Adipose tissue (tissue), 3 donors: Measurements from ENCODE around the gene USHBP1. TPM values are rescaled to one million over a fixed set of nuclear protein-coding genes. Genes with fewer than 3 reads are reported as not detected.

Experiments
- H3K27ac ChIP-seq: one replicate; pipeline ENCODE4 v1.5.1; 2013; ENCODE audit warnings: low read depth, low read length
- WGBS, 3 donors: extraction: QIAGEN DNeasy Blood & Tissue Kit; methylation state at CpG; one replicate each; pipeline ENCODE4 v1.1.7; 2013; 5-methylcytosine and 5-hydroxymethylcytosine counted together
- polyA plus RNA-seq, 3 donors: library from polyadenylated mRNA; stranded (reverse); fragments of 200-250 nt; gene quantifications; one replicate each; pipeline ENCODE4 v1.2.3, GENCODE V29; 2013
- donor health status: healthy with polysubstance abuse.
- donor health status: Bipolar disorder and iron deficiency.
- donor health status: healthy.

USHBP1 gene, protein sequence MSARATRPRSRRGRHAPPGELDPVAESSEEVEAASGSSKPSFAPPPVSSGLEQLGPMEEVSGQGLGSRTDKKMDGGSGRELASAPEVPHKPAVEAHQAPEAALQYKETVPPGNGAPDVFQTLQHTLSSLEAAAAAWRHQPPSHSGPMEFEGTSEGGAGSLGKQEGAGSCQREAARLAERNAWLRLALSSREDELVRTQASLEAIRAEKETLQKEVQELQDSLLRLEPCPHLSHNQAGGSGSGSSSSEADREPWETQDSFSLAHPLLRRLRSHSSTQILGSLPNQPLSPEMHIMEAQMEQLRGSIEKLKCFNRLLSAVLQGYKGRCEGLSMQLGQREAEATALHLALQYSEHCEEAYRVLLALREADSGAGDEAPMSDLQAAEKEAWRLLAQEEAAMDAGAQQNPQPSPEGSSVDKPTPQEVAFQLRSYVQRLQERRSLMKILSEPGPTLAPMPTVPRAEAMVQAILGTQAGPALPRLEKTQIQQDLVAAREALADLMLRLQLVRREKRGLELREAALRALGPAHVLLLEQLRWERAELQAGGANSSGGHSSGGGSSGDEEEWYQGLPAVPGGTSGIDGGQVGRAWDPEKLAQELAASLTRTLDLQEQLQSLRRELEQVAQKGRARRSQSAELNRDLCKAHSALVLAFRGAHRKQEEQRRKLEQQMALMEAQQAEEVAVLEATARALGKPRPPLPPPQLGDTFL
- 10 to 100 TPM in 2 of 3 donors, 1 to 10 TPM in 1; 2.5 to 28.0 (median 11.0) TPM for polyA plus RNA-seq

DNA sequence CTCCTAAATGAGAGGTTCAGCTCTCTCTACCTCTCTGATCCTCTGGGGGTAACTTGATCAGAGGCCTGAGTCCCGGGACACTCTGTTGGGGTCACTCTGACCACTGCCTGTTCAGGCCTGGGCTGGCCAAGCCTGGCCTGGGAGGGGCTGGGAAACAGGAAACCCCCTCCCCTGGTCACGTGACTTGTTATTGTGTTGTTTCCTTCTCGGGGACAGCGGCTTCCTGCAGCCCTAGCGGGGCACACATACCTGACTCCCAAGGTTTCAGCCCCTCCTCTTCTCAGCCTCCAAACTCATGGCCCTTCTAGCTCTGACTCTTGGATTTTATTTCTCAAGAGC, at the start of gene USHBP1:
USHBP1 (minus strand) TSS at position 105 of the 339 bp plus-strand sequence. CDS start 446 bp downstream, outside the sequence.
- WGBS, 3 donors = 33 to 65% (median 43%) methylated on average over 5 of the region's 5 CpGs
- no peak within 1 kb of the TSS for H3K27ac ChIP-seq

DNA sequence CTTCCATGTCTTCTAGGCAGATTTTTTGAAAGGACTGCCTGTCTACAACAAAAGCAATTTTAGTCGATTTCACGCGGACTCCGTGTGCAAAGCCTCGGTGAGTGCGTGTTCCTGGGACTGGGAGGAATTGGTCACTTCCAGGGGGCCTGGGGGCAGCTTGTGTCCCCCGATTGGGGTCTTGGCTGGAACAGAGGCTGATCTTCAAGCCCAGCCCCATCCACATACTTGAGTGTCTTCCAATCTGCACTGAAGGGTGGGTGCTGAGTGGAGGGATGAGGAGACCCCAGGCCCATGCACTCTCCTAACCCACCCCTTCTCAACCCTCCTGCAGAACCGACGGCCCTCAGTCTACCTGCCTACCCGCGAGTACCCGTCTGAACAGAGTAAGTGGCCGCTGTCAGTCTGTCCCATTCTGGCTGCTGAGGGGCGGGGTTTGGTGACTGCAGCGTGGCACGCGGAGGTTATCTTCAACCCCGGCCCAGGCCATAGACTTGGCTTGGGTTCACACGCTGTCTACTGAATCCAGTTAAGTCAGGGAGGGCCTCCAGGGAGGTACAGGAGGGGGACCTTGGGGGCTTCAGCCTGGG, 49.6 kb upstream of the USHBP1 start:
- H3K27ac ChIP-seq = no peak overlapping the region
- WGBS, 3 donors = 85 to 94% (median 87%) methylated on average over 19 of the region's 19 CpGs

DNA sequence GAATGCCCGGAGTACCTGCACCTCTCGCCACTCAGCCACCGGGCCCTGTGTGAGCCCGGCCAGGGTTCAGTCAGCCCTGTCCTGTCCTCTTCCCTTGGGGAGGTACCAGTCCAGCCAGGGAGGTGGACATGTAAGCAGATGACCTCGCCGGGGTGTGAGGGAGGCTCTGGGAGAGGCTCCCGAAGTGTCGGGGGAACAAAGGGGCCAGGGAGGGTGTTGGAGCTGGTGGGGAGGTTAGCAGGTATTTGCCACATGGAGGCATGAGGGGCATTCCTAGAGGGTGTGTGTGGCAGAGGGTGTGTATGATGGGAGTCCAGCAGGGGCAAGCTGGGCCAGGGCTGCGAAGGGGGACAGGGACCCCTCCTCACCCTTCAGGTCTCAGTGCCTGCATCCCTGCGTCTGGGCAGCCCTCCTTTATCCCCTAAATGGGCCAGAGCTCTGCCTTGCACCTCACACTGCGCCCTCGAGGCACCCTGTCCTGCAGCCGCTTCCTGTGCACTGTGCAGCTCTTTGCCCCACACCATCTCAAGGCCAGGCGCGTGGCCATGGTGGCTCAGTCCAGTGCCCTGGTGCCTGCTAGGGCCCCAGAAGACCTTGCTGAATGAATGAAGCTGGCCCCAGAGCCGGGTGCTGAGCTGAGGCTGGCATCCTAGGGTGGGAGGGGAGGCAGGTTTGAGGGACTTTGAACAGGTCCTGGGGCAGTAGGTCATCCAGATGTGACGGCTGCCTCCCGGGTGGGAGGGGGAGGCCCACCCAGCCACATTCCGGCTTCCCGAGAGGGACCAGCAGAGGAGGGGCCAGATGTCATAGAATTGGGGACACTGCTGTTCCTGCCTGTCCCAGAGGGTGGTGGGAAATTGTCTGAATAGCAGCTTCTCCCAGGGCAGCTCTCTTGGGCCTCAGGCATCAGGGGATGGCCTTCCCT, 47.9 kb upstream of the USHBP1 start:
- 81 to 88% (median 82%) methylated on average over 19 to 20 of the region's 20 CpGs for WGBS, 3 donors
- no peak overlapping the region for H3K27ac ChIP-seq

DNA sequence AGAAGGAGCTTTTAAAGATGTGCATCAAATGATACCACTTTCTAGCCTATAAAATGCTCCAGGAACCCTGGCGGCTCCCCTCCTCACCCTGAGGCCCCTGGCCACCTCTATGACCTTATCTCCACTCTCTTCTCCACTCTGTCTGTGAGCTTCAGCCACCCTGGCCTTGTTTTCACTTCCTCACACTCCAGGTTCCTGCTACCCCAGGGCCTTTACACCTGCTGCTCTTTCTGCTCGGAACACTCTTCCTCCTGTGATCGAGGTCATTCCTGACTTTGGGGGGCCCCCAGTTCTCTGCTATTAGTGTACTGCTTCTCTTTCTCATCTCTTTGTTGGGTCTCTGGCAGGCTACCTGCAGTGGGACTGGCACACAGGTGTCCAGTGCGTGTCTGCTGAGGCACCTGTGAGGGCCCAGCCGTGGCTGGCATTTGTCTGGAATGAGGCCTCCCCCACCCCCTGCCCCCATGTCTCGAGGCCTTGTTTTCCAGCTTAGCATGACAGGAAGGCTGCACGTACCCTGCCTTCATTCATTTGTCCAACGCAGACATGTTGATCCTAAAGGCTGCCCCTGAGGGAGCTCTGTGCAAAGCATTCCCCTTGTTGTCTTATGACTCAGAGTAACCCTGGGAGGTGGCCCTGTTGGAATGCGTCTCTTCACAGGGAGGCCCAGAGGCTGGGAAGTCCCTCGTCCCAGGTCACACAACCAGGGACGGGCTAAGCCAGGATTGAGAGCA, 47.1 kb upstream of the USHBP1 start:
- no peak overlapping the region for H3K27ac ChIP-seq
- WGBS, 3 donors = 70 to 84% (median 81%) methylated on average over 11 of the region's 11 CpGs

DNA sequence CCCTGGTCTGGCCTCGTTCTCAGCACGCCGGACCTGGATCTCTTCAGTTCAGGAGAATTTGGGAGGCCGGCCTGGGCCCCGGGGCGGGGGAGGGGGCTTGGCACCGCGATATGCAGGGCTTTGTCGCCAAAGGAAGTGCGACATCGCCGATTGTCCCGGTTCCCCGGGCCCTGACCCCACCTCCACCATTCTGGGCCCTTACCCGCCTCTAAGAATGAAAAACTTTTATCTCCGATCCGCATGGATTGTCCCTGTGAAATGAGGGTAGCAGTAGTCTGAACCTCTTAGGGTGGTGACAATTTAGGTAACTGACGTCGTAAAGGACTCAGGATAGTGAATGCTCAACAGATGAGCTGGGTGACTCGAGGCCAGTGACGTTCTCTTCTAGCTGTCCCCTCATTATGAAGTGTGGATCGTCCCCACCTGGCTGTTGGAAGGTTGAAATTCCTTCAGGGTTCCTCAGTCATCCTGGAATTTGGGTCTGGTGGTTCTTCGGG, 45.5 kb upstream of the USHBP1 start:
- H3K27ac ChIP-seq = no peak overlapping the region
- WGBS, 3 donors = 5 to 11% (median 7%) methylated on average over 21 to 23 of the region's 23 CpGs

DNA sequence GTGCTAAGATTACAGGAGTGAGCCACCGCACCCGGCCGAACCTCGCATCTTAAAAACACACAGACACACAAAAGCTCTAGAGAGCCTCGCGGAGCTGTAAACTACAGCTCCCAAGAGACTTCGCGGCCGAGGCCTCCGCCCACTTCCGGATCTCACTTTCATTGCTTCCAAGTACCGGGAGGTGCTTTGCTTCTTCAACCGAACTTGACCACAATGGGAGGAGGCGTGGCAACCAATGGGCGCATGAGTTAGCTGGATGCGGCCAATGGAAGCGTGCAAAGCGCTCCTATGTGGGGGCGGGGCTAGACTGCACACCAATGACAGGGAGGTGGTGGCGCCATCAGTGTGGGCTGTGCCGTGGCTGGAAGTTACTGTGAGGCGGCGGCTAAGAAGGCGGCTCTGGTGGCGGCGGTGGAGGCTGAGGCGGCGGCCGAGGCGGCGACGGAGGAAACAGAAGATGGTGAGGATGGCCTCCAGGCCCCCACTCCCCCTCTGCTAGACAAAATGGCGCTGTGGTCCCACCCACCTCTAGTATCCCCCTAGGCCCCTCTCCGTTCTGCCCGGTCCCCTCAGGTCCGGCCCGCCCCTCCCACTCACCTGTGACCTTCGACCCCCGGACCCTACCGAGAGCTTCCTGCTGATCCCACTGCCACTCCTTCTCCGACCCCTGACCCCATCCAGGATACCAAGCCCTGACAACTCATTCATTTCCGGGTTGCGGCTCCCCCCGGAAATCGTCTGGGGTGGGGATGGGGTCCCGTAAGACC, 44.8 kb upstream of the USHBP1 start, which contains the start of gene DDA1:
DDA1 (plus strand) TSS at position 366 of the 767 bp plus-strand sequence; CDS start at position 458, 92 bp downstream.
- H3K27ac ChIP-seq = no peak within 1 kb of the TSS
- WGBS, 3 donors = 0 to 1% (median 0%) methylated on average over 46 of the region's 46 CpGs

DNA sequence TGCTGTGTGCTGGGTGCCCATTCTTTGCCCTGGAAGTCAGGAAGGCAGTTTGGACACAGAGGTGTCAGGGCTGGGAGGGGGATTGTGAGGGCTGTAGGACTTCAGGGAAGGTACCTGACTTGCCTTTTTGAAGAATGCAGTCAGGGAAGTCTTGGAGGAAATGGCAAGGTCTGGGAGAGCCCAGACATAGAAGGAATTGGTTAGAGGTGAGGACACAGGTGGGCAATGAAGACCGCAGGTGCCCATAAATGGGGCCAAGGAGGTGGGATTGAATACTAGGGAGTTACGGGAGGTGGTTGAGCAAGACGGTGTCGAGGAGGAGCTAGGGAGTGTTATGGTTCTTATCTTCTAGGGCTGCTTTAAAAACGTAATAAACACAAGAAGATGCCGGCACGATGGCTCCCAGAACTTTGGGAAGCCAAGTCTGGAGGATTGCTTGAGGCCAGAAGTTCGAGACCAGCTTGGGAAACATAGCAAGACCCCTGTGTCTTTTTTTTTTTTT, 43.4 kb upstream of the USHBP1 start:
- no peak overlapping the region for H3K27ac ChIP-seq
- WGBS, 3 donors = 83 to 89% (median 84%) methylated on average over 8 of the region's 8 CpGs

DNA sequence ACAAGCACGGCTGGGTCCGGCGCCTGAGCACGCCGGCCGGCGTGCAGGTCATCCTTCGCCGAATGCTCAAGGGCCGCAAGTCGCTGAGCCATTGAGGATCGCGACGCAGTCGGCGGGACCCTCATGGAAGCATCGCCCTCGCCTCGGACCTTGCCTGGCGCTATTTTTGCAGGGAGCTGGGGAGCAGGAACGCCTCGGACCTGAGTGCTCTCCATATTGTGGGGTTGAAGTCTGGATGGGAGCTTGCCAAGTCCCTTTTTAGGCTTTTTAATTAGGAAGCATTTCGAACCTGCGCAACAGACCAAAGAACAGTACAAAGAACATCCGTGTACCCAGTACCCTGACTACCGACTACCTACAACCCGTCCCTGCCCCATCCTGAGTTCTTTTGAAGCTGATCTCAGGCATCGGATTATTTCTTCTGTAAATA, 41.8 kb upstream of the USHBP1 start:
- no peak overlapping the region for H3K27ac ChIP-seq
- WGBS, 3 donors = 7 to 10% (median 10%) methylated on average over 28 of the region's 28 CpGs

DNA sequence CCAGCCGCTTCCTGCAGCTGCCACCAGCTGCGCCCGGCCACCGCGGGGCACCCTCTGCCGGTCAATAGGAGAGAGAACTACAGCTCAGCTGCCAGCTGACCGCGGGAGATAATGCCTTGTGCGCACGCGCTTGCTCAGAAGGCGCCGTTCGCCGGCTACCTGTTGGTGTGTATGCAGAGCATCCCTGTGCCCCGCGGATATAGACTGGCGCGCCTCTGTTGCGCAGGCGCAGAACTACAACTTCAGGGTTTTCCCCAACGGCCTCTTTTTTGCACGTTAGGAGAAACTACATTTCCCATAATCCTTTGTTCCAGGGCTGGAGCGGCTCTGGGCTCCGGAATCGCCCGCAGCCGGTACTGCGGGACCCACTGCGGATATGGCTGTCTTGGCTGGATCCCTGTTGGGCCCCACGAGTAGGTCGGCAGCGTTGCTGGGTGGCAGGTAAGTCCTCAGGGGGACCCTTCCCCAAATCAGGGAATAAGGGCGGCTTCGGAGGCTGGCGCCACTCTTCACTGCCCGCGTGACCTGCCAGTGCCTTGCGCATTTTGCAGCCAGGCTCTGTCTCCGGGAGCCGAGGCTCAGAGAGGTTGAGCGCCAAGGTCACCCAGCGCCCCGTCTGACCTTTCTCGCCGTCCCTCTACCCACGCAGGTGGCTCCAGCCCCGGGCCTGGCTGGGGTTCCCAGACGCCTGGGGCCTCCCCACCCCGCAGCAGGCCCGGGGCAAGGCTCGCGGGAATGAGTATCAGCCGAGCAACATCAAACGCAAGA, 41.2 kb upstream of the USHBP1 start, which contains the start of gene MRPL34:
MRPL34 (plus strand) TSS at position 356 of the 768 bp plus-strand sequence; CDS start at position 377, 21 bp downstream.
- H3K27ac ChIP-seq = no peak within 1 kb of the TSS
- 0% methylated on average over 55 of the region's 55 CpGs for WGBS, 3 donors

DNA sequence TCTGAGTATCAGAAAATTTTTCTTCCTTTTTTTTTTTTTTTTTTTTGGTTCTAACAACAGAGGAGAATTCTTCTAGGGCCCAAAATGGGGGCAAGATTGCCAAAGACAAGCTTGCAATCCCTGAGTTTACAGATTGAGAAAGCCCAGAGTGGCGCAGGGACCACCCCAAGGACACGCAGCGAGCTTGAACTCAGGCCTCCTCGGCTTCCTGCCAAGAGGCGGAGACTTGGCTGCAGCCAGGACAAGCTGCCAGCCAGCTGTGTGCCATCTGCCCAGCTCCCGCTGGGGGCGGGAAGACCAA, 40.6 kb upstream of the USHBP1 start:
- 1 to 2% (median 1%) methylated on average over 7 of the region's 7 CpGs for WGBS, 3 donors
- no peak overlapping the region for H3K27ac ChIP-seq

DNA sequence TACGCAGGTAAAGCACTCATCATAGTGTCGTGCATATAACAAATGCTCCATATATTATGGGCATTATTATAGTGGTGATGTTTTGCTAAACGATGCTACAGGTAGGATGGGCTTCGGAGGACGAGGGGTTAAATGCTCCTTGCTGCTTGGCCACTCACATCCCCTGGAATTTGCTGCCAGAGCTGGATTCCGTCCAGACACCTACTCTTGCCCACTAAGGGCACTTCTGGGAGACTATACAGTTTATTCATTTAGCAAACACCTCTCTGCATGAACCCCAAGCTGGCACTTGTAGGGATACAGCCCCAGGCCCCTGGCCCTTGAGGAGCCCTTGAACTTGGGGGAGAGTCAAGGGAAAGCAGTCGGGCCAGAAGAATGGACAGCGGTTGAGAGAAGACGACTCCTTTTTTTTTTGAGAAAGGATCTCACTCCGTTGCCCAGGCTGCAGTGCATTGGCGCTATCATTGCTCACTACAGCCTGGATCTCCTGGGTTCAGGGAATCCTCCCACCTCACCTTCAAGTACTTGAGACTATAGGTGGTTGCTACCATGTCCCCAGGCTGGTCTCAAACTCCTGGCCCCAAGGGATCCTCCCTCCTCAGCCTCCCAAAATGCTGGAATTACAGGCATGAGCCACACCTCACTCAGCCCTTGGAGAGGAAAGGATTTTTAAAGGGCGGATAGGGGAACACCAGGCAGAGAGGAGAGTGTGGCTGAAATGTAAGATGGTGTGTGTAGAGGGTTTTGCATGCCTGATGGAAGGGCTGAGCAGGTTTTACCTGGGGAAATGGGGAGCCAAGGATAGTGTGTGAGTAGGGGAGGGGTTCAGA, 40.1 kb upstream of the USHBP1 start:
- WGBS, 3 donors = 60 to 69% (median 69%) methylated on average over 12 of the region's 12 CpGs
- no peak overlapping the region for H3K27ac ChIP-seq

DNA sequence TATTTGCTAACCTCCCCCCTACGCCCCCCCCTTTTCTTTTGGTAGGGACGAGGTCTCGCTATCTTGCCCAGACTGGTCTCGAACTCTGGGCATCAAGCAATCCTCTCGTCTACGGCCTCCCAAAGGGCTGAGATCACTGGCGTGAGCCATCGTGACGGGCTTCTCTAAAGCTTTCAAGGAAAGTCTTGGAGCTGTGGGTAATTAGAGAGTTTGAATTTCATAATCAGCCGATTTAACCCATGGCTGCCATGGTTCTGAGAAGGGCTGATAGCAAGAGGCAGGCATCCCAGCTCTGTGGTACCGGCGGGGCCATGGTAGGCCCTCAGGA, 39.4 kb upstream of the USHBP1 start:
- WGBS, 3 donors = 63 to 69% (median 64%) methylated on average over 12 of the region's 12 CpGs
- H3K27ac ChIP-seq = no peak overlapping the region

DNA sequence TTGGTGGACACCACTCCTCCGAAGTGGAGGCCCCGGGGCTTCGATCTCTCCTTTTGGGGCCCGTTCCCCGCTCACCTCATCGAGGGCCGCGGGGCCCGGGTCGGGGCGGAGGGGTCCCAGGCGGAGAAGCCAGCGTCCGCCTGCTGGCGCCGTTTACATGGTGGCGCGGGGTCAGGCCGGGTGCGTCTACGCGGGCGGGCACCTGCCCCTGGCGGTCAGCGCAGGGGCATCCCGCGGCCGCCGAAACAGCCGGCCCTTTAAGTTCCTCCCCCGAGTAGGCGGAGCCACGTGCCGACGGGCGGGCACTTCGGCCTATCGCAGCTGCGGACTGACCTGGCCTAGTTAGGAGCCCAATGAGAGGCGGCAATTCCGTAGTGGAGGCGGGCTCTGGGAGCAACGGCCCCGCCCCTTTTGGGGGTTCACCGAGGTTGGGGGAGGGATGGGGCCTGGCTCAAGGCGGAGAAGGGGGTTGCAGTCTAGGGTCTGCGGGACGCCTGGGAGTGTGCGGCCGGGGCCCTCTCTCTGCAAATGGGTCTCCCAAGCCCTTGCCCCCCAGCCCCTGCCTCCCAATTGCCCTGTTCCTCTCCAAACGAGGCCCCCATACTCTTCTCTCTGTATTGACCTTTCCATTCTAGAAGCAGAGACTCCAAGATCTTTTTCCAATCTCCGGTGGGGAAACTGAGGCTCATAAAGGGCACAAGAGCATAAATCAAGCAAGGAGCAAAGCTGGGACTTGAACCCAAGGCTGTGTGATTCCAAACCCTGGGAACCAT, 38.8 kb upstream of the USHBP1 start, which contains the start of gene ABHD8:
ABHD8 (minus strand) TSS at position 259 of the 773 bp plus-strand sequence. CDS start 1,809 bp downstream, outside the sequence.
- H3K27ac ChIP-seq = no peak within 1 kb of the TSS
- 2% methylated on average over 45 to 52 of the region's 52 CpGs for WGBS, 3 donors

DNA sequence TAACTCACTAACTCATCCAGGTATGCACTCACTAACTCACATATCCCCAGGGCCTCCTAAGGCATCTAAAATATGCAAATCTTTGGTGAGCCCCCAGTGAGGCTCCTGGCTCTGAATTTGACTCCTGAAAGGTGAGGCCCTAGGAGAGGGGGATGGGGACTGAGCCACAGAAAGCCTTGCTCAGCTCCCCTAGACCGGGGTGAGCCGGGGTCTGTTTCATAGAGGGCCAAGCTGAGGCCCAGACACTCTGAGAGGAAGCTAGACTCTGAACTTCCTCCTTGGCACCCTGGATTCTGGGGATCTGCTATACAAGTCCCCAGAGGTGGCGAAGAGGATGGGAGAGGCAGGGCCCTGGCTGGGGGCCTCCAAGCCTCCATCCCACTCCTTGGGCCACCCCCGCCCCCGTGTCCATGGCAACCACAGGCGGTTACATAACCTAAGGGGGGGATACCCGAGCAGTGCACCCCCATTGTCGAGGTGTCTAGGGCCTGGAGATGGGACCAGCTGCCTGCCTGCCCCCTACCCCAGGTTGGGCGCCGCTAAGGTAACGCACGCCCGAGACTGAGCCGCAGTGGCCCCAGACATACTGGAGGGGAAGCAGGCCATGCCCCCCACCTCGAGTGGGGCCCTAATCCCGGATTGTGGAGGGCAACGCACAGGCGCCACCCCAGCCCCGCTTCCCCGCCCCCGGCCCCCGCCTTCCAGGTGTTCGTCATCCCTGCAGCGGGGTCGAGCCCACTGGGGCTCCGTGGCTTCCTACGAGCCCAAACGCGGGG, 38.0 kb upstream of the USHBP1 start:
- 11 to 13% (median 13%) methylated on average over 25 to 29 of the region's 29 CpGs for WGBS, 3 donors
- H3K27ac ChIP-seq = no peak overlapping the region
